ENCODE results near the gene MLLT10.

MLLT10 gene

GRCh38 chr10:21533467-21534279 is at the start of gene MLLT10:
Gene MLLT10, plus strand, starts transcription at chr10:21534232. Its CDS starts 413 bp downstream, at chr10:21534645.
- peak; percentile 82 for DNase-seq

- no peak for DNase-seq
These were observed 46.4 kb upstream of the MLLT10 start for GRCh38 chr10:21487416-21488180.

DNA sequence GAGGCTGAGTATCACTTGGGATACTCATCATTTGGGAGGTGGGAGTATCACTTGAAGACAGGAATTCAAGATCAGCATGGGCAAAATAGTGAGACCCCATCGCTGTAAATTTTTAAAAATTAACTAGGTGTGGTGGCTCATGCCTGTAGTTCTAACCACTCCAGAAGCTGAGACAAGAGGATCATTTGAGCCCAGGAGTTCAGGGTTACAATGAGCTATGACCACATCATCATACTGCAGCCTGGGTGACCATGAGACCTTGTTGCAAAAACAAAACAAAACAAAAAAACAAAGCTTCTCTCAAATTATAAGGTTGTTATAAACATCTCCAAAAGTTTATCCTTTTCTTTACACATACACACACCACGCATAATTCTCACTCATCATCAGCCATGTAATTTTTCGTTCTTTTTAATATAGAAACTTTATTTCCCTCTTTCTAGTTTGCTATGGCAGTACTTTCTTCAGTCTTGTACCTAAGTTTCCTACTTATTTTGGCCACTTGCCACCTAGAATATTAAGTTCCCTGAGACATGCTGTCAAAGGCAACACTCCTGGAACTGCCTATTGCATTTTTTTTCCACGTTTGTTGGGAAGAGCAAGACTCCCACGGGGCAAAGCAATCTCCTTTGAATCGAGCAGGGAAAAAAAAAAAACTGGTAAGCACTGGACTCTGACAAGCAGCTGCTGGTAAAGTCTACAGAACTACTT is 45.6 kb upstream of the MLLT10 start:
- DNase-seq = no peak

DNA sequence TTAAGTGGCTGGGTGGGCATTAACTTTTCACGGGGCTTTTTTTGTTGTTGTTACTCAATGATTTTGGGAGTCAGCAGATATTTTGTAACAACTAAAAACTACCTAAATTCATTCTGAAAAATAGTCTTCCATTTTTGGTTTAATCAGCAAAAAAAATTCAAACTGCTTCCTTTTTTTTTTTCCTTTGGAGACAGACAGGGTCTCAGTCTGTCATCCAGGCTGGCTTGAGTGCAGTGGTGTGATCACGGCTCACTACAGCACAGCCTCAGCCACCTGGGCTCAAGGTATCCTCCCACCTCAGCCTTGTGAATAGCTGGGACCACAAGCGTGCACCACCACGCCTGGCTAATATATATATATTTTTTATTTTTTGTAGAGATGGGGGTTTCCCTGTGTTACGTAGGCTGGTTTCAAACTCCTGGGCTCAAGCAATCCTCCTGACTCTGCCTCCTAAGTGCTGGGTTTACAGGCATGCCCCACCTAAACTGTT is 45.0 kb upstream of the MLLT10 start:
- no peak for DNase-seq

- DNase-seq = no peak
These were observed 43.9 kb upstream of the MLLT10 start for GRCh38 chr10:21490028-21490710.

DNA sequence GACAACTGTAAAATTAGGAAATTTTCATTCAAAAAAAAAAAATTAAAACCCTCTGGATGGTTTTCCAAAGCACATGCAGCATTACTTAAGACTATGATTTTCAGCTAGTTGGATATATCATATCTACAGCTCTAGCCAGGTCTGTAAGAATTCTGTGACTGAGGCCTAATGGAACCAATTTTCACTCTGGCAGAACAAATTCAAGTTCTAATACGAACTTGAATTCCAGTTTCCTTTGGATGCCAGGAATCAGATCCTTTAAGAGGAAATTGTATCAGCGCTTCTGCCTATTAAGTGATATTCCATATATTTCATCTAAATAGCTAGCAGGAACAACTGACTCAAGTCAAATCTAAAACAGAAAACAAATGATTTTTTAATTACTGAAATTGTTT is 43.3 kb upstream of the MLLT10 start:
- no peak for DNase-seq

DNA sequence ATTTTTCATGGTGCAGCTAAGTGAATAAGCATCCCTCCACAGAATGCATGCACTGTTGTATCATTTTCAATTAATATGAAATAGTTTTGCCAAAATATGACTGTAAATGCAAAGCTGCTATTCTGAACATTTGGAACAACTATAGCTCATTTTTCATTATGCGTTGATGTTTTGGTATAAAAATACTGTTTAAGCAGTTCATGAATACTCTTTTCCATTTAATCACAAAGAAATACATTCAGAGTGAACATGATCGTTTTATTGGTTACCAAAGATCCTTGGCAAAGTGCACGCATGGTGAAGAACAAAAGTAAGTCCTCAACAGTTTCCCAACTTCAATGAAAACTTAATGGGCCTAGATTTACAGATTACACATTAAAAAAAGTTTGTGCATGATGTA is 41.6 kb upstream of the MLLT10 start:
- no peak for DNase-seq

- DNase-seq = no peak
These were observed 40.2 kb upstream of the MLLT10 start for GRCh38 chr10:21493784-21494183.

DNA sequence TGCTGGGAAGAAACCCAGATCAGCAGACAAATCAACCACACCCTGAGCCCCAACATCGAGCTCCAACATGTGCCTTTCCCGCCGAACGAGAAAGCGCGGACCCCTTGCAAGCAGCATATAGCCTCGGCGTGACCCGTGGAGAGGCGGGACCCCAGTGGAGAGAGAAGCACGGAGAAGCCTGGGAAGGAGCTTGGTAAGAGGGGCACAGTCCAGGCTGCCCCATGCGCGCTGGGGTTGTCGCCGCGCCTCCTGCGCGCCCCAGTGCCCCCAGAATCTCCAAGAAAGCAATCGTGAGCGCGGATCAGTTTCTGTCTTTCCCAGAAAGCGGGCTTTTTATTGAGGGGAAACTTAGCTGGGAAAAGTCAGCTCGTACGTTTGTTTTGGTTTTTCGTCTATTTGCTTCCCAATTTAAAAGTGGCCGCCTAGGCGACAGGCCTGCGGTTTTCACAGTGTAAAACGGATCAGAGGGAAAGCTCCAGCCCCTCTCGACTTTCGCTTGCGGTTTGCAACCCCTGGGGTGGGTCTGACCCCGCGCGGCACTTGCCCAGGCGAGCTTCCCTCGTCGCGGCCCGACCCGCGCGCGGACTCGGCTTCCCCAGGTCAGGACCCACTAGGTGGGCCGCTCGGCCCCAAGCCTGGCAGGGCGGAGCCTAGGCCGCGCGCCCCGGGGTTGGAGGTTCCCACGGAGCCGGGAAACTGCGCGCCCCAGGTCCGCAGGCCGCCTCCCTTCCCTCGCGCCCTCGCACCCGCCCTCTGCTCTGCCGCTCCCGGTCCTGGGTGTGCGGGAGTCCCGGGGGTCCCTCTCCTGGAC is 39.6 kb upstream of the MLLT10 start:
- no peak for DNase-seq

GRCh38 chr10:21495002-21495751 is 38.9 kb upstream of the MLLT10 start:
- no peak for DNase-seq

DNA sequence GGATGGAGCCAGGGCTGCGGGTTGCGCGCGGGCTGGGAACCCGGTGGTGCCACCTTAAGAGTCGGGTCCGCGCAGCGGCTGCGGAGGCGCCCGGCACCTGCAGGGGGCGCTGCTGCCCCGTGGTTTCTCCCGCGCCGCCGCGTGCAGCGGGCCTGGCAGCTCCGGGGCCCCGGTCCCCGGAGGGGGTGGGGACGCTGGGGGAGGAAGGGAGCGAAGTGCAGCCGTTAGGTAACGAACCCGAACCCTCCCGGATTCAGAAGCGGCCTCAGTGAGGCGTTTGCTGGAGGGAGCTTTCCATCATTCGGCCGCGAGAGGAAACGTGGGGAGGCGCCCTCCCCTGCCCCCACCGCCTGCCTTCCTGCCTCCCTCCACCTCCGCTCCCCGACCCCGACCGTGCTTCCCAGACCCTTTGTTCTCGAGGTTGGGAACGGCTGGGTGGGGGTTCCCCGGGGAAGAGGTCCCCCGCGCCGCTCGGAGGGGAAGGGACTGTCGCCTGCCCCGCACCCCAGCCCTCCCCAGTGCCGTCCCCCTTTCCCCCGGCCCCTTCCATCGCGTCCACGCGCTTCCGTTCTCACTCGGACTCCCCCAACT is 38.2 kb upstream of the MLLT10 start:
- peak; percentile 45 for DNase-seq

DNA sequence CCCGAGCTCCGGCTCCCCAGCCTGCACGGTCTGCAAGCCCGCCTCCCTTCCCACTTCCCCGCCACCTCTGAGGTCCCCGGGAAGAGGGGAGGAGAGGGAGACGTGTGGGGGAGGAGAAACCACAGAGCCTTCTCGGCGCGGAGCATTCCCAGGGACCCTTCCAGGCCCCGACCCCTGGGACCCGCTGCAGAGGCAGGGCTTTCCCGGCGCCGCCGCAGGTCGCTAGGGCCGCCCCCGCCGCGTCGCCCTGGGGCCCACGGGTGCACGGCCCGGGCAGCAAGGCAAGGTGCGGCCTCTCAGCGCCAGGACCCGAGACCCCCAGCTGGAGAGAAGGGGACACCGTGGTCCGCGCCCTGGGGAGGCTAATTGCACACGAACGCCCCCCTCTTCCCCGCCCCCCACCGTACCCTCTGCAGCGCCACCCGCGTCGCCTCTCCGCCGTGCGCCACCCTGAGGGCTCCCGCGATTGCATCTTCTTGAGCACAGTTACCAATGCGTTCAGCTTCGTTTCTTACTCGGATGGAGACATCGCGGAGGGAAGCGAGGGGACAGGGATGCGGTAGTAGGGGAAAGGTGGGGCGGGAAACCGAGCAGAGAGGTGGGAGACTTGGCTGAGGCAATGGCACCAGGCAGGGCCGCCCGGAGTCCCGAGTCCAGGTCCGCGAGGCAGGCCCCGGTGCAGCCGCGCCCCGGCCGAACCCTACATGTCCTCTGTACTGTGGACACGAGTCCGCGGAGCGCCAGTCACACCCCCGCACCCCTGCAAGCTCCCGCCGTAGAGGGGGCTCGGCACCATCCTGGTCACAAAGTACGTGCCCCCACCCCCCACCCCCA is 37.5 kb upstream of the MLLT10 start:
- DNase-seq = no peak

DNA sequence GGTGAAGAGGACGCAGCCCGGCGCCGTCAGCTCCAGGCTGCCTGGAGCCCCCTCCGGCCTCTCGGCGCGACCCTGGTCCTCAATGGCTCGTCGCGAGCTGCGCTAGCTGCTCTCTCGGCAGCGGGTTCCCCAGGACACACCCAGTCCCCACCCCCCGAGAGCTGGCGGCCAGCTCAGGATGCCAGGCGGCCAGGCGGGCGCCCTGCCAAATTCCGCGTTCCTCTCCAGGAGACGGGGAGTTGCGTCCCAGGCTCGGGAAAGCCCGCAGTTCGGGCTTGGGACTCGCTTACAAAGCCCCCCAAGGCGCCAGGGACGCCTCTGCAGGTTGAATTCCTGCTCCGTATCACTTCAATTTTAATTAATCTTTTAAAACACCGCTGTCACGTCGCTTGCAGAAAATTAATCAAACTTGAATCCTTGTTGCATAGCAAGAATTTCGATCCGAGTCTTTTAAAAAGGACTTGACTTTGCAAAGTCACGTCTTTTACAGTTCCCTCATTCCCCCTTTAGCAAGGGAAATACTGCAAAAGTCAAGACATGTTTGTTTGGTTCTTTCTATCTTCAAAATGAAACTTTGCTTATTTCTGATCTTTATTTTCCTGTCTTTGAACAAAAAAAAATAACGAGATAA is 36.7 kb upstream of the MLLT10 start:
- DNase-seq = peak; percentile 73

DNA sequence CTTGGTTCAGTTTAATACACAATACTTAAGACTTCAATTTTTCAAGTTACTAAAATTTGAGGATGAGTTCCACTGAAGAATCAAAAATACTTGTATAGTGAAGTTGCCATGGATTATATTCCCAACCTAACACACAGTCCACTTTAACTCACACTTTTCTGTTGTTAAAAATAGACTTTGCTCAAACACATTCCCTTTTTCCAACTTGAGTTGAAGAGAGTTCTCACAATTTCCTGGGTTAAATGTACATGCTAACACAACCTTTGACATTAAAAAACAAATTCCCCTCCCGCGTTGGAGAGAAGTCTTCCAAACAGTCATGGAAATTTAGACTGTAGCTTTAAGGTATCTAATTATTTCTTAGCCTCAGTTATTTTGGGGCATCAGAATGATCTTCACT is 35.7 kb upstream of the MLLT10 start:
- no peak for DNase-seq

DNA sequence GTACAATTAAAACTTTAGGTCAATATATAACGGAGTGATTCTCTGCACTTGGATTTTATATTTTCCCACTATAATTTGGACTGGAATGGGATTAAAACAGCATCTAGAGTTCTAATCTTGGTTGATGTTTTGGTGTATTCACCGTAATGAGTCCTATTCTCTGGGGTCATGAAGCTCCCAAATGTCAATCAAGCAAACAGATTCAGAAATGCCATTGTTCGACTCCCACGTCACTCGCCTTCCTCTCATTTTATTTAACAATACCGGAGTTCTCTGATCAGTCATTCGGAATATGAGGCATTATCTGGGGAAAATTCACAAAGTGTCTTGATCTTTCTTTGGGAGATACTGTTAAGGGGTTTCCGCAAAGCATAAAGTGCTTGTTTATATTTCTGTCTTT is 35.0 kb upstream of the MLLT10 start:
- DNase-seq = no peak

- DNase-seq = no peak
These were observed 34.1 kb upstream of the MLLT10 start for GRCh38 chr10:21499701-21500577.

GRCh38 chr10:21500578-21500910 is 33.5 kb upstream of the MLLT10 start:
- DNase-seq = no peak

GRCh38 chr10:21501091-21501490 is 32.9 kb upstream of the MLLT10 start:
- DNase-seq = no peak
